NCI-H510A treated with DMSO at 0.1 percent for 48 hours (cell line): ENCODE results near the gene SYK.
A peak's percentile ranks its signal among the peaks of the same experiment; 100 is the strongest.
"Not testable (repeated sequence)": the region's sequence is repeated elsewhere in the genome, so short reads cannot be mapped to it uniquely, and the experiment has no call there.

Source experiments
- DNase-seq: peaks from one replicate; lab custom pipeline; 2025; lab: John Stamatoyannopoulos, UW

The SYK gene

DNA sequence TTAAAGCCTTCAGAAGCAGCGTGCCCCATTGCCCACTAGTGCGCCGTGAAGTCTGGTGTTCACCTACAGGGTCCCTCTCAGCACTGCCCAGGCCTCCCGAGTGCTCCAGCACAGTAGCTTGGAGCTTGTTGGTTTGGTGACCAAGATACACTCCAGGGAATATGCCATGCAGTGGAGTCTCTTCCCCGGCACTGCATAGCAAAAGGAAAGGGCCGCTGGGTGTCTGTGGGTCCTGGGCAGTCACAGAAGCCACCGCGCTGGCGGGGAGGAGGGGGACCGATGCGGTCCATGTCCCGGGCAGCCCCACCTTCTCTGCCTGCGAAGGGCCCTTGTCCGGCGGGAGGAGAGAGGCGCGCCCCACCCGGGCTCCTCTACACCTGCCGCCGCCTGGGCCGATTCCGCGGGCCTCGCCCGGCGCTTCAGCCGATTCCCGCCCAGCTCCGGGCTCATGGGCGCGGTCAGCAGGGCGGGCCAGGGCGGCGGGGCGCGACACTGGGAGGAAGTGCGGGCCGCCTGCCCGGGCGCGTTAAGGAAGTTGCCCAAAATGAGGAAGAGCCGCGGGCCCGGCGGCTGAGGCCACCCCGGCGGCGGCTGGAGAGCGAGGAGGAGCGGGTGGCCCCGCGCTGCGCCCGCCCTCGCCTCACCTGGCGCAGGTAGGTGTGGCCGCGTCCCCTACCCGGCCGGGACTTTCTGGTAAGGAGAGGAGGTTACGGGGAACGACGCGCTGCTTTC is at the start of gene SYK:
Gene SYK (plus strand): TSS at position 579 of the 732 bp plus-strand sequence. CDS start 42,080 bp downstream, outside the sequence.
- DNase-seq = peak; percentile 91

DNA sequence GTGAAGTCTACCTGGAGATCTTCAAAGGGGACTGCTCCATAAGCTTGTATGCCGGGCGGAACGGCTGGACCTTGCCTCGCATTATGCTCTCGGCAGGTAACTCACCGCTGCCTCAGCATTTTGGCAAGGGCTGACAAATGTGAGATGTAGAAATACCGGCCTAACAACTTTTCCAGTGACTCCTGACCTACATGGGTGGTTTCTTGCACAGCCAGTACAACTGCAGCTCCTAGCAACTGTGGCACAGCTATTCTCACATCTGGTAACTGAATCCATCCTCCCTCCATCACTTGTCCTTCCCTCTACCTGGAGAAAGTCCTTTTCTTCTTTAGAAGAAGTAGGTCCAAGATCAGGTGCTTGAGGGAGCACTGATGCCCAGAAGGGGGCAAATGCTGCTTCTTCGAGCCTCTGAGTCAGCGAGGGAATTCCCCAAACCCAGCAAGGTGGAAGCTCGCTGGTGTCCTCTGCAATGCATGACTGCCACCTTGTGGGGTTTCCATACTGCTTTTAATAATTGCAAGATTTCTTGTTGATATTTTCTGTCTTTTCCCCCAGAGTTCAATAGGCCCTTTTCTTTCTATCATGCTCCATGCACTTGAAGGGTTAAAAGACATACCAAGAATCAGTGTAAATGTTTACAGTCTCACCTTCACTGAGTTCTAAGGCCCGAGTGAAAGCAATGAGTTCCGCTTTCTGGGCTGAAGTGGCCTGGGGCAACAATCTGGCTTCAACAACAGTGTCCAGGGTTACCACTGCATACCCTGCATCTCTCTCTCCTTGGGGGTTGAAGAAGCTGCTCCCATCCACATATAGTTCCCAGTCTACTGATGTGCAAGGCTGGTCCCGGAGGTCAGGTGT is 45.9 kb upstream of the SYK start:
- peak; percentile 43 for DNase-seq

DNA sequence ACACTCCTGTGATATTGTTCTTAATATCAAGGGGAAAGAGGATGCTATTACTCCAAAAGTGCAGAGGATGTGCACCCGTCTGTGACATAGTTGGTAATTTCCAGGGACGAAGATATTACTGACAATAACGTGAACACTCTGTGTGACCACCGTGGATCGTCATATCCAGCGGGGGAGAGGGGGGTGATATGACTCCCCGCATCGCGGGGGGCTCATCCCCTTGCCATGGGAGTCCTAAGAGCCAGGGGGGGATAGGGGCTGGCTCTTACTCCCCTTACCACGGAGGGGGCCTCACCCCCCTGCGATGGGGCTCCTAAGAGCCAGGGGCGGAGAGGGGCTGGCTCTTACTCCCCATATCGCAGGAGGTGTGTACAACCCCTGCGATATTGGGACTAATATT is 41.0 kb upstream of the SYK start:
- DNase-seq = not testable (repeated sequence)

DNA sequence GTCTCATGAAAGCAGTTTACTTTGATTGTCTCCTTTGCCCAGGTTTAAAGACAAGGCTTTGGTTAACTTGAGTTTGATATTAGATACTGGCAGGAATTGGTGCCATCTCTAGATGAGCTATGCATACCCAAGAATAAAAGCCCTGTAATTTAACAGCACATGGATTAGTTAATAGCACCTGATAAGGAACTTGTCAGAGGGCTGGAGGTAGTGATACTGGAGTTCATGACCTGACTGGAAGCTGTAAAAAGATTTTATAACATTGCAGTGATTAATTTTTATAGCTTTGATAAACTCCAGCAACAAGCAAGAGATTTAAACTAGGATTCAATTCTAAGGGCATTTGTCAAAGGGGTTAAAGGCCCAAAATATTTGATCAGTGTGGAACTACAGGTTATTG is 34.9 kb upstream of the SYK start:
- no peak for DNase-seq

DNA sequence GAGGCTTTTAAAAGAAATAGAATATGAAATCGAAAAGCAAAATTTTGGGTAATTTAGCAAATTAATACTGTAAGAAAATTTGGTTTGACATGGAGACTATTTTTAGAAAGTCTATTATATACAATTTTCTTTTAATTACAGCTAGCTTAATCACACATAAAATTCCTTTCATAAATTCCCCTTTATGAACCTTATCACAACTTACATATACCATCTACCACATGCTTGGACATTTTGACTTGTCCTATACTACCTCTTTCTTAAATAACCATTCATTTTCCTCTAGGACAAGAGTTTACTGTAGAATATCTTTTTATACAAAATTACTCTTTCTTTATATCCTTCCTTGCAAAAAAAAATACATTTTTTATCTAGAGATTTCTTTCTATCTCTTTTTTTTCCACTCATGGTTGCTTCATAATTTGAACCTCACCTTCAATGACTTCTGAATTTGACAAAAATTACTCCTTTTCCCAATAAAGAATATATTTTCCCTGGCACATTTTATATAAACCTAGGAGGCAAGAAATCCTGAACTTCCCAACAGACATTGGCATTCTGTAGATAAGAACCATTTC is 34.0 kb upstream of the SYK start:
- DNase-seq = no peak

DNA sequence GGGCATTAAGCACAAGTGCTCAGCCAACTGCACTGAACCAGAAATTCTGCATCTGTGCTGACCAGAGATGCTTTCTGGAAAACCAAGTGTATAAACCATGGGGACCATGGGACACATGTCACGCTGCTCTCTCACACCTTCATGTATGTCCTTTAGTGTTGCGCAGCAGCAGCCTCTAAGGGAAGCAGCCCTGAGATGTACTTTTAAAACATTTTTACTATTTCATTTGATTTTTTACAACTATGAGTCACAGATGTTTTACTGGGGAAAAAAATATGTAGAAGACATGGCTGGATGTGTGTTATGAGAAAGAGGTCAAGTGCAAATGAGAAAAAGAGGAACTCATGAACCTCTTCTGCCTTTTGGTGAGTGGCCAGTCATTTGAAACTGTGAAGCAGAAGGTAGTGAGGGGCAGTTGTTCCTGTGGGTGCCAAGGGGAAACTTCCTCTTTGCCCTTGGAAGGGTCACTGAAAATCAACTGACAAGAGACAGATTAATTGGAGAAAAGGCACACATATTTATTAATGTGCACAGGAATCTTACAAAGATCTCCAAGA is 31.4 kb upstream of the SYK start:
- DNase-seq = no peak

DNA sequence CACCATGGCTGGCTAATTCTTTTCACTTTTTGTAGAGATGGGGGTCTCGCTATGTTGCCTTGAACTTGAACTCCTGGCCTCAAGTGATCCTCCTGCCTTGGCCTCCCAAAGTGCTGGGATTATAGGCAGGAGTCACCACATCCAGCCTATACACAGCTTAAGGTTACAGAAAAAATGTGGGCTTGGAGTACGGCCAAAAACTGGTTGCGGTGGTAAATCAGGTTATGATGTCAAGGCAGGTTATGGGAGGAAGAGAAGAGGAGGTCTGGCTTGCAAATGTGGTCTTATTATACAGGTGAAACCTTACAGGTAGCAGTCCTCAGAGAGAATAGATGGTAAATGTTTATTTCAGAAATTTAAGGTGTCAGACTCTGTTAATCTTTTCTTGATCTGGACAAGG is 30.7 kb upstream of the SYK start:
- no peak for DNase-seq

DNA sequence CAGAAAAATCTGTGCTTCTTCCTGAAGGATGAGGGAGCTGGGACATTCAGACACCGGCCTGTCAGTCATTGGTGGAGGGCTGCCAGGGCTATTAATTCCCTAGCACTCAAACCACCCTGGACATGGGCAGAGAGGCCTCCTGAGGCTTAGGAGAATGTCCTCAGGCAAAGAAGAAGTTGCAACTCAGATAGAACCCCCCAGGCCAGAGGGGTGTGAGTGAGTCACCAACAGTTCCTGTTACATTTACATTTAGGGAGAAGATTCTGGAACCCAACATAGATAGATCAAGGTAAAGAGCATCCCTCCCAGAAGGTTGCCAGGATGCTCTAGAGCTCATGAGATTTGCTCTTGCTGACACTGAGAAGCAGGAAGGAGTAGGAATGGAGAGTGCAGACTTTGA is 29.2 kb upstream of the SYK start:
- DNase-seq = no peak

DNA sequence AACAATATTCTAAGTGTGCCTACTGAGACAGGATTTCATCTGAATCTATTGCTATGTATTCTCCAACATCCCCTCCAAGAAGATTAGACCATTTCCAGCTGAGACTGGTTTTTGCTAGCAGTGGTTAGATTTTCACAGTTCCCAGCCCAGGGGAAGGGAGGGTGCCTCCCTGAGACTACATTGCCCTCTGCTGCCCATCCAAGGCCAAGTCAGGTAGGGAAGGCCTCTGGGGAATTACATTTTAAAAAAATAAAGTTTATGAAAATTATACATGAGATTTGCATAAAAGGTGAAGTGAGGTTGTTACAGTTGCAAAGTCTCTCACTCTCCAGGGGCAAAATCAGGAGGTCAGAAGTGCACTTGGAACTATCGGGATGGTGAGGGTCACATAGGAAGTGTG is 28.0 kb upstream of the SYK start:
- DNase-seq = no peak

DNA sequence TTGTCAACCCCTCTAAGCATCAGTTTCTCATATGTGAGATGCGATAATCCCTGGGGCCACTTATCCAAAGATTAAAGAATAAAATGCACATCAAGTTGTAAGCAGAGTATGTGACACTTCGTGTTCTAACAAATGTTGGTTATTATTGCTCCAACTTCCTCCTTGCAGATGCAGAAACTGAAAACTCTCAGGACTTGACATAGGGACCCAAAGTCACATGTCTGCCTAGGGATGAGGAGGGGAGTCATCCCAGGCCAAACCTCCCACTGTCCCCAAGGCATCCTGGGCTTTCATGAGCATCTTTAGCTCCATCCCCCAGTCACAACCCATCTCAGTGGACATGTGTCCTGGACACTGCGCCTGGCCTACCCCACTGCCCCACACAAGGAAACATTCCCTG is 27.5 kb upstream of the SYK start:
- no peak for DNase-seq

DNA sequence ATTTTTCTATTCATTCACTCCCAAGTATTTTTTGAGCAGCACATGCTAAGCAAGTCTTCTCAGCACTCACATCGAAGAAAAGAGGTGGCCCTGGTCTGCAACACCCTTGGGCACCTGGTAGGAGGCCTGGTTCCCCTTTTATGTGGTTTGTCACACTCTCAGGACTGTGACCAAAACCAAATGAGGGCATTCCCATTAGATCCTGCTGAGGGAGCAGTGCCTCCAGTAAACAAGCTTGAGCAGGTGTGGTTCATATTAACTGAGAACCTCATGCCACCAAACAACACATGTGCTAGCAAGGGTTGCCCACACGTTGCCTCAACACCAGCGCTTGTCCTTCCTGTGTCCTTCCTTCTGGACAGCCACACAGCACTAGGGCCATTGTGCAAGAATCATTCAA is 26.9 kb upstream of the SYK start:
- no peak for DNase-seq

DNA sequence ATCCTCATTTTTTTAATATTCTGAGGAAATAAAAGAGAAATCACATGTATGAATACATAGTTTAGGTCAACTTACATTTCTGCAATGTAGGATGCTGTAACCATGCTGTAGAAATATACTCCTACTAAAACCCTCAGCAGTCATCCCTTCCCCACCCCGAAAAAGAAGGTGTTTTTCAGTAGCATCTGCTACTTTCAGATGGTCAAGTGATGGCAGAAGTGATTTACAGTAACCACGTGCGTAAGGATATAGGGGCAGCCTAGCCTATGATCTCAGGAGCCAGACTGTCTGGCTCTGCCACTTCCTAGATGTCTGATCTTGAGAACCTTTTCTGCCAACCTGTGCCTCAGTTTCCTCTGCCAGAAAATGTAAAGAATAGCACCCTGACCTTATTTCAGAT is 26.0 kb upstream of the SYK start:
- no peak for DNase-seq

DNA sequence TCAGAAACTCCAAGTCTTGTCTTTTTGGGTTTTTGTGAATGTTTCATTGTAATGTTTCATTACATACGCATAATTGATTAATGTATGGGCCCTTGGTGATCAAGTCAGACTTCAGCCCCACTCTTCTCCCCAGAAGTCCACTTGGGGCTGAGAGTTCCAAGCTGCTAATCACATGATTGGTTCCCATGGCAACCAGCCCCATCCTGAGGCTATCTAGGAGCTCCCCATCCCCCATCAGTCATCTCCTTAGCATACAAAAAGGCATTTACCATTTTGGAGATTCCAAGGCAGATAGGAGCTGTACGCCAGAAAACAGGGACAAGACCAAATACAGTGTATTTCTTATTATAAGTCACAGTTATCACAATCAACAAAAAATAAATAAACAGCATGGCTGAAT is 22.9 kb upstream of the SYK start:
- DNase-seq = peak; percentile 12

DNA sequence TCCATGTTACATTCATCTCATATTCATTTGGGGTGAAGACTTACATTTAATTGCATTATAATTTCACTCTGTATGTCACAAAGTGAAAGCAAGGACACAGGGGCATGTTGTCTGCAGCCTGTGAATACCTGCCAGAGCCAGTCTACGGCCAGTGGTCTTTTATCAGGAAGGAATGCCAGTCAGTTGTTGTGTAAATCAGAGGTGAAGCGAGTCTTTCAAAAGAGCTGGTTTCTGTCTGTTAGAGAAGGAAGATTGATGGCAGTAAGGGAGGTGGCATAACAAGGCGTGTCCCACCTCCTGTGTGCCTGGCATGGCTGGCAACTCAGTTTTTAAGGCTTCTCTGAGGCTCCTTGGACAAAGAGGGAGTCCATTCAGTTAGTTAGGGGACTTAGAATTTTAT is 18.1 kb upstream of the SYK start:
- no peak for DNase-seq

DNA sequence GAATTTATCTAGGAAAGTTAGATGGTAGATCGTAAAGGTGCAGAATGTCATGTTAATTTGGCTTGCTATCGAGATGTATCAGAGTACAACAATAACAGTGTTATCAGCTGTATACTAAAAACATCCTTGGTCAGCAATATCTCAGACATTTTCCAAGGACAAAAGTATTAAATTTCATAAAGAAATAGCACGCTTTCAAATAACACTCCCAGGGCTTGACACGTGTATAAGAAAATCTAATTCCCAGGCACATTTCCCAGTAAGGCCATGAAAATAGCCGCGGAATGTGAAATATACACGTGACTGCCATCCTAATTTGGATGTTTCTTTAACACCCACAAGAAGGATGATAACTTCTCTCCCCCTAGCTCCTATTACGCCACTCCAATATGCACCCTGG is 17.7 kb upstream of the SYK start:
- no peak for DNase-seq

DNA sequence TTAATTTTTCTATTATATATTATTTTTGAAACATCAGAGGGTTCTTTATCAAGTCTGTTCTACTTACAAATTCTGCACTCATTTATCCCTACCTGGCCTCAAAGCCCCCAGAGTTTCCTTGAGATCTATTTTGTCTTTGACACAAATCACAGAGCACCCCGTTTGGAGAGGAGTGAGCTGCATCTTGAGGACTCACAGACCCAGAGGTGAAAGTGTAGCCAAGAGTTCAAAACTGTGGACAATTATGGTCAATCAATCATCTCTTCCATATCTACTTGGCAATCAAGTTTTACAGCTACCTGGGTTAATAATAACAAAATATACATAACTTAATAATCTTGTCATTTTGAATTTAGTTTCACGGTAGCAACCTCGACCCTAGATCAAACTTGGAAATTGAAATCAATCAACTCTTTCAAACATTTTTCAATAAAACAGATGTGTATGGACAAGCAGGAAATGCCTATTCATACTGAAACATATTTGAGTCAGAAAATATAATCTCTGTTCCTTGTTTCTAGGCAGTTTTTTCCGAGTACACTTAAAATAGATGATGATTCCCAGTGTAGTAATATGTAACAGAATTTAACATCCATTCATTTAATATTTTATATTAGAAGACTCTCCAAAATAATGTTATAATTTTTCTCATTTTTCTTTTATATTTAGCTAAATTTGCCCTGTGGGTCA is 13.7 kb upstream of the SYK start:
- DNase-seq = no peak

DNA sequence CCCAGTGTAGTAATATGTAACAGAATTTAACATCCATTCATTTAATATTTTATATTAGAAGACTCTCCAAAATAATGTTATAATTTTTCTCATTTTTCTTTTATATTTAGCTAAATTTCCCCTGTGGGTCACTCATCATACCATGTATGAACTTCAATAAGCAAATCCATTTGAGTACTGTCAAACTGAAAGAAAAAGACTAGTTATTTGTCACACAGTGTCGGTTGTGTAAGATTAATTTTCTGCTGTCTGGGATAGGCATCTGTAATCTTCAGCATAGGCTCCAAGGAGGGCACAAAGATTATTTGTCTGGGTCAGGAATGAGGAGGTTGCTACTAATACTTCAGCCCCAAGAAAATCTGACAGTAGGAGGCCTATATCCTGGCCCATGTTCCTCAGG is 13.1 kb upstream of the SYK start:
- DNase-seq = not testable (repeated sequence)

DNA sequence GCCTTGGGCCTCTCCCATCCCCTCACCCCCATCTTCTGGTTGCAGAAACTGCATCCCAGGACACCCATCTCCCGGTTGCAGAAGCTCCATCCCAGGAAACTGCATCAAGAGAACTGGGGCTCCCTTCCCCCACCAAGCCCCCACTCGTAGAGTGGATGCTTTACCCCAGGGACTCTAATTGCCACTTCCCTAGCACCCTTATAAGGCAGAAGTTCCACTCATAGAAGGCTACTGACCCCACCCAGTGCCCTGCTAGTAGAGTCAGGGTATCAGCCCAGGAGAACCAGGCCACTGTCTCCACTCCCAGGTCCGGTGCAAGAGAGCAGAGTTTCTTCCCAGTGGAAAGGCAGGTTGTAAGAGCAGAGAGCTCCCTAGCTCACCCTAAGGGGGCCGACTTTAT is 12.2 kb upstream of the SYK start:
- DNase-seq = no peak

DNA sequence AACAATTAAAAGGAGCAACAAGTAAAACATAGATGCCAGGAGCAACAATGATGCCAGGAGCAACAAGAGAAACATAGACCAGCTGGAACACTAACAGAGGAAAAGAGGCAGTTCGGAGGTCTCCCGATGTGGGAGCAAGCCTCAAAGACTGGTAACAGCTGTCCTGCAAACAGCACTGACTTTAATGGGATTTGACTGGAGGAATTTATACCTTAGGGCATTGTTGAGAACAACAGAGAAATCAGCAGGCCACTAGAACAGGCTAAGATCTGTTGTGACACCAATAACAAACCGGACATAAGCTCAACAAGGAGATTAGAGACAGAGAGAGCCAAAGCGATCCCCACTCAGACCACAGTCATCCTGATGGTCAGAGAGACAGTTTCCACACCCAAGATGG is 11.8 kb upstream of the SYK start:
- DNase-seq = no peak

DNA sequence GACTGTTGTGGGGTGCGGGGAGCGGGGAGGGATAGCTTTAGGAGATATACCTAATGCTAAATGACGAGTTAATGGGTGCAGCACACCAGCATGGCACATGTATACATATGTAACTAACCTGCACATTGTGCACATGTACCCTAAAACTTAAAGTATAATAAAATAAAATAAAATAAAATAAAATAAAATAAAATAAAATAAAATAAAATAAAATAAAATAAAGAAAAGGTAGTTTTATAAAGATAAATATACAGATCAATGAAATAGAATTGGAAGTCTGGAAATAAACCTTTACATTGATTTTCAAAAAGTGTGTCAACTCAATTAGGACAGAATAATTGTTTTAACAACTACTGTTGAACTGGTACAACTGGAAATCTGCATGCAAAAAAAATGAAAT is 8.6 kb upstream of the SYK start:
- DNase-seq = not testable (repeated sequence)

DNA sequence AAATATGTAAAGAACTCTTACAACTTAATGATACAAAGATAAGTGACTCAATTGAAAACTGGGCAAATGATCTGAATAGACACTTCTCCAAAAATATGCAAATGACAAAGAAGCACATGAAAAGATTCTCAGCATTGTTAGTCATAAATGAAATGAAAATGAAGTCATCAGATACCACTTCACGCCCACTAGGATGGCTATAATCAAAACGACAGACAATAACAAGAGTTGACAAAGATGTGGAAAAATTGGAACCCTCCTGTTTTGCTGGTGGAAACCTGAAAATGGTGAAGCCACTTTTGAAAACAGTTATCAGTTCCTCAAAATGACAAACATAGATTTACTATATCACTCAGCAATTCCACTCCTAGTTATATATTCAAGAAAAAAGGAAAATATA is 7.9 kb upstream of the SYK start:
- no peak for DNase-seq

DNA sequence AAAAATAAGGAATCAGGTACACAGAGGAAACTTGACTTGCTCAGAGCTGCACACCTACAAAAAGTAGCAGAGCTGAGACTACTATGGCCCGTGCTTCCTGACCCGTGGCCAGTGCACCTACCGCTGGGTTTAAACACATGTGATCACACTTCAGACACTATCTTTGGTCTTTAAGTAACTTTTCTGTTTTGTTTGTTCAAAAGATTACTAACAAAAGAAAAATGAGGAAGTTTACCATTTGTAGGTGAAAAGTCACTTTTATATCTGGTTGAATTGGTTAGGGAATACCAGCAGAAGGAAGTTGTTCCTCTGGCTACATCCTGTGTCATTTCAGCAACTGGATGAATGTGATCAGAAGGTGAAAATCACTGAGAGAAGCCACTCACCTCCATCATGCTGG is 6.5 kb upstream of the SYK start:
- no peak for DNase-seq
